ENCODE data around the gene ELSPBP1.
"Not testable (repeated sequence)": the region's sequence is repeated elsewhere in the genome, so short reads cannot be mapped to it uniquely, and the experiment has no call there.

The ELSPBP1 gene

GRCh38 chr19:48043675-48044258, 49.3 kb downstream of the ELSPBP1 start, which contains the start of gene CABP5:
TSS of gene CABP5 (minus strand) at chr19:48044079. CDS start at chr19:48043922, 157 bp downstream.
- DNase-seq = no peak

- no peak for DNase-seq
Measured at GRCh38 chr19:48044561-48044960, 50.1 kb downstream of the ELSPBP1 start.

- DNase-seq = no peak
Measured at GRCh38 chr19:48051335-48052033, 57.1 kb downstream of the ELSPBP1 start.

- DNase-seq = no peak
Measured at GRCh38 chr19:48053076-48053475, 58.6 kb downstream of the ELSPBP1 start.

GRCh38 chr19:48053856-48054255, 59.4 kb downstream of the ELSPBP1 start:
- DNase-seq = no peak

- no peak for DNase-seq
Measured at GRCh38 chr19:48059331-48059730, 64.9 kb downstream of the ELSPBP1 start.

GRCh38 chr19:48060381-48060780, 65.9 kb downstream of the ELSPBP1 start:
- DNase-seq = no peak

GRCh38 chr19:48061401-48062344, 67.2 kb downstream of the ELSPBP1 start:
- no peak for DNase-seq

- no peak for DNase-seq
Measured at GRCh38 chr19:48064509-48064908, 70.1 kb downstream of the ELSPBP1 start.

- no peak for DNase-seq
Measured at GRCh38 chr19:48069435-48069834, 75.0 kb downstream of the ELSPBP1 start.

GRCh38 chr19:48070177-48070769, 75.8 kb downstream of the ELSPBP1 start:
- not testable (repeated sequence) for DNase-seq

All from RPMI8226 (cell line).